Panc1 (cell line): ENCODE results near the gene OR52E8. TPM values are rescaled to one million over a fixed set of nuclear protein-coding genes. Genes with fewer than 3 reads are reported as not detected.

Source experiments
- ATAC-seq: fragments of 200-7000 bp; cut with Tn5 transposase; 2 replicates; pipeline ENCODE4 v1.9.1; 2020; ENCODE audit warnings: mild to moderate bottlenecking, moderate library complexity
- BruUV-seq: library from RNA; stranded (reverse); fragments of 400-500 nt; replicated peaks from 2 replicates; lab custom pipeline; 2021; lab: Mats Ljungman, UMichigan
- CTCF ChIA-PET: fragments of 300-600 bp; sonication (Branson Sonifier 250); formaldehyde crosslinking; loops from one replicate; lab custom pipeline; 2022; ENCODE audit warnings: antibody characterized with exemption; lab: Charles Lee
- POLR2A ChIA-PET: fragments of 300-600 bp; sonication (Branson Sonifier 250); formaldehyde crosslinking; loops from one replicate; lab custom pipeline; 2022; ENCODE audit warnings: antibody characterized with exemption; lab: Charles Lee
- DNase-seq: peaks from one replicate; pipeline ENCODE4 v3.0.0-alpha.2; 2010; ENCODE audit warnings: low read depth, low spot score
- H3K27ac ChIP-seq: 2 replicates; pipeline ENCODE4 v1.5.1; 2011; ENCODE audit warnings: mild to moderate bottlenecking, low read length, inconsistent platforms
- H3K27me3 ChIP-seq: fragments of 200-500 bp; sonication (Bioruptor generic); 2 replicates; pipeline ENCODE4 v1.6.0; 2014; ENCODE audit warnings: low read length, inconsistent platforms; ENCODE audit not compliant: control insufficient read depth, insufficient read depth
- H3K36me3 ChIP-seq: fragments of 200-500 bp; sonication (Bioruptor generic); 2 replicates; pipeline ENCODE4 v1.5.1; 2014; ENCODE audit warnings: inconsistent platforms, mild to moderate bottlenecking, low read length, moderate library complexity; ENCODE audit not compliant: control insufficient read depth, insufficient read depth
- H3K4me1 ChIP-seq: 2 replicates; pipeline ENCODE4 v1.5.1; 2011; ENCODE audit warnings: inconsistent platforms, mild to moderate bottlenecking, low read length, moderate library complexity; ENCODE audit not compliant: control insufficient read depth, insufficient read depth
- H3K4me3 ChIP-seq, 2 experiments: 2 replicates each; pipeline ENCODE4 v1.5.1; 2011 to 2012; ENCODE audit warnings: low read depth in 2 of 2, low read length in 2 of 2, mild to moderate bottlenecking in 2 of 2, inconsistent platforms in 1 of 2, moderate library complexity in 1 of 2
- H3K9me3 ChIP-seq: fragments of 200-500 bp; sonication (Bioruptor generic); 2 replicates; pipeline ENCODE4 v1.5.1; 2014; ENCODE audit warnings: low read depth, mild to moderate bottlenecking, inconsistent platforms, low read length, moderate library complexity; ENCODE audit not compliant: control insufficient read depth, insufficient read depth
- POLR2AphosphoS5 ChIP-seq: IDR thresholded peaks from 2 replicates; pipeline ENCODE4 v1.6.1; 2012; ENCODE audit warnings: mild to moderate bottlenecking, low read depth, low read length, moderate library complexity
- SIN3A ChIP-seq: IDR thresholded peaks from 2 replicates; pipeline ENCODE4 v1.6.1; 2012; ENCODE audit warnings: low read depth, mild to moderate bottlenecking, low read length, moderate library complexity, borderline replicate concordance; ENCODE audit not compliant: insufficient read depth
- TCF7L2 ChIP-seq: IDR thresholded peaks from 2 replicates; pipeline ENCODE4 v1.6.1; 2011; ENCODE audit warnings: mild to moderate bottlenecking, low read depth, low read length, inconsistent platforms
- in situ Hi-C: cut with HindIII; loops from 2 replicates; pipeline ENCODE4 v1.10.0; 2016; ENCODE audit warnings: low sequenced_read_pairs, low pct_unique_long_range_greater_than_20kb
- intact Hi-C: fragments of 100-400 bp; cut with micrococcal nuclease; formaldehyde crosslinking; loops from one replicate; pipeline ENCODE4 v1.10.0; 2022; ENCODE audit not compliant: unreplicated experiment
- total RNA-seq: library from RNA; stranded (reverse); gene quantifications from one replicate; pipeline ENCODE4 v1.2.1, GENCODE V29; 2021; ENCODE audit not compliant: unreplicated experiment
- TF ChIP-seq, protein P1 (sequence below), 2 experiments: IDR thresholded peaks; 2 replicates each; pipeline ENCODE4 v1.6.1; 2011 to 2012; ENCODE audit warnings: low read depth in 2 of 2, control low read depth in 1 of 2, low read length in 1 of 2, mild to moderate bottlenecking in 1 of 2, moderate library complexity in 1 of 2; ENCODE audit not compliant: insufficient read depth in 1 of 2
- TF ChIP-seq, protein P2 (sequence below): fragments of 450-650 bp; IDR thresholded peaks from 2 replicates; pipeline ENCODE4 v1.5.1; 2017; ENCODE audit warnings: mild to moderate bottlenecking

The OR52E8 gene
- total RNA-seq, 1 experiment from 2014 or later: not detected

DNA sequence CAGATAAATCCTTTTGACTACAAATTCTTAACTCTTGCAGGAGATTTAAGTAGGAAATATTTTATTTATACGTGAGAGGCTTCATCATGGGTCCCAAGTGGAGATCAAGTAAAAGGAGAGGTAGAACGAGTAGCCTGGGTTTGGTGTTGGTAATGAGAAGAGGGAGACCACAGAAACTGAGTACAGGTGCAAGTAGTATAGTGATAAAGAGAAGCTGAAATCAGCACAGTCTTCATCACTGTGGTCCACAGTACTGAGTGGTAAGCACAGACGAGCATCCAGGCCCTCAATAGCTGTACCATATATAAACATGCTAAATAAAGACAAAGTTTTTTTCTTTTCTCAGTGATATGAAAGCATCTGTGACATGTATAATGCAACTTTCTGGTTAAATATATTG is 29.7 kb upstream of the OR52E8 start:
- intact Hi-C loops (no loop called here), in situ Hi-C loops (no loop called here)
- Histone ChIP-seq H3K9me3 (no peaks in the 10 kb centered on the region), H3K4me1 (no peaks in the 10 kb centered on the region), H3K36me3 (no peaks in the 10 kb centered on the region), H3K4me3 (no peak overlapping the region), H3K27ac (no peak overlapping the region), H3K27me3 (peaks cover 8% of the 10 kb centered on the region)
- POLR2A ChIA-PET: no interaction called here
- no peak for DNase-seq
- no peak for ATAC-seq
- TF ChIP-seq, protein P1, sequence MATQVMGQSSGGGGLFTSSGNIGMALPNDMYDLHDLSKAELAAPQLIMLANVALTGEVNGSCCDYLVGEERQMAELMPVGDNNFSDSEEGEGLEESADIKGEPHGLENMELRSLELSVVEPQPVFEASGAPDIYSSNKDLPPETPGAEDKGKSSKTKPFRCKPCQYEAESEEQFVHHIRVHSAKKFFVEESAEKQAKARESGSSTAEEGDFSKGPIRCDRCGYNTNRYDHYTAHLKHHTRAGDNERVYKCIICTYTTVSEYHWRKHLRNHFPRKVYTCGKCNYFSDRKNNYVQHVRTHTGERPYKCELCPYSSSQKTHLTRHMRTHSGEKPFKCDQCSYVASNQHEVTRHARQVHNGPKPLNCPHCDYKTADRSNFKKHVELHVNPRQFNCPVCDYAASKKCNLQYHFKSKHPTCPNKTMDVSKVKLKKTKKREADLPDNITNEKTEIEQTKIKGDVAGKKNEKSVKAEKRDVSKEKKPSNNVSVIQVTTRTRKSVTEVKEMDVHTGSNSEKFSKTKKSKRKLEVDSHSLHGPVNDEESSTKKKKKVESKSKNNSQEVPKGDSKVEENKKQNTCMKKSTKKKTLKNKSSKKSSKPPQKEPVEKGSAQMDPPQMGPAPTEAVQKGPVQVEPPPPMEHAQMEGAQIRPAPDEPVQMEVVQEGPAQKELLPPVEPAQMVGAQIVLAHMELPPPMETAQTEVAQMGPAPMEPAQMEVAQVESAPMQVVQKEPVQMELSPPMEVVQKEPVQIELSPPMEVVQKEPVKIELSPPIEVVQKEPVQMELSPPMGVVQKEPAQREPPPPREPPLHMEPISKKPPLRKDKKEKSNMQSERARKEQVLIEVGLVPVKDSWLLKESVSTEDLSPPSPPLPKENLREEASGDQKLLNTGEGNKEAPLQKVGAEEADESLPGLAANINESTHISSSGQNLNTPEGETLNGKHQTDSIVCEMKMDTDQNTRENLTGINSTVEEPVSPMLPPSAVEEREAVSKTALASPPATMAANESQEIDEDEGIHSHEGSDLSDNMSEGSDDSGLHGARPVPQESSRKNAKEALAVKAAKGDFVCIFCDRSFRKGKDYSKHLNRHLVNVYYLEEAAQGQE (IDR thresholded peaks at IDR 0.05; ENCODE audit: insufficient read depth in 1 of 2, low read depth in 2 of 2, low read length in 1 of 2): no peak
- no peak for TF ChIP-seq SIN3A
- no peak for TF ChIP-seq POLR2AphosphoS5
- TF ChIP-seq, protein P2, sequence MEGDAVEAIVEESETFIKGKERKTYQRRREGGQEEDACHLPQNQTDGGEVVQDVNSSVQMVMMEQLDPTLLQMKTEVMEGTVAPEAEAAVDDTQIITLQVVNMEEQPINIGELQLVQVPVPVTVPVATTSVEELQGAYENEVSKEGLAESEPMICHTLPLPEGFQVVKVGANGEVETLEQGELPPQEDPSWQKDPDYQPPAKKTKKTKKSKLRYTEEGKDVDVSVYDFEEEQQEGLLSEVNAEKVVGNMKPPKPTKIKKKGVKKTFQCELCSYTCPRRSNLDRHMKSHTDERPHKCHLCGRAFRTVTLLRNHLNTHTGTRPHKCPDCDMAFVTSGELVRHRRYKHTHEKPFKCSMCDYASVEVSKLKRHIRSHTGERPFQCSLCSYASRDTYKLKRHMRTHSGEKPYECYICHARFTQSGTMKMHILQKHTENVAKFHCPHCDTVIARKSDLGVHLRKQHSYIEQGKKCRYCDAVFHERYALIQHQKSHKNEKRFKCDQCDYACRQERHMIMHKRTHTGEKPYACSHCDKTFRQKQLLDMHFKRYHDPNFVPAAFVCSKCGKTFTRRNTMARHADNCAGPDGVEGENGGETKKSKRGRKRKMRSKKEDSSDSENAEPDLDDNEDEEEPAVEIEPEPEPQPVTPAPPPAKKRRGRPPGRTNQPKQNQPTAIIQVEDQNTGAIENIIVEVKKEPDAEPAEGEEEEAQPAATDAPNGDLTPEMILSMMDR: no peak
- no peak for TF ChIP-seq TCF7L2
- CTCF ChIA-PET: interaction anchor here (0.5 kb wide), 1 partner anchor 473 kb away, joined by 10 read pairs; no protein-coding TSS in a partner anchor
- no TSS peak for BruUV-seq

DNA sequence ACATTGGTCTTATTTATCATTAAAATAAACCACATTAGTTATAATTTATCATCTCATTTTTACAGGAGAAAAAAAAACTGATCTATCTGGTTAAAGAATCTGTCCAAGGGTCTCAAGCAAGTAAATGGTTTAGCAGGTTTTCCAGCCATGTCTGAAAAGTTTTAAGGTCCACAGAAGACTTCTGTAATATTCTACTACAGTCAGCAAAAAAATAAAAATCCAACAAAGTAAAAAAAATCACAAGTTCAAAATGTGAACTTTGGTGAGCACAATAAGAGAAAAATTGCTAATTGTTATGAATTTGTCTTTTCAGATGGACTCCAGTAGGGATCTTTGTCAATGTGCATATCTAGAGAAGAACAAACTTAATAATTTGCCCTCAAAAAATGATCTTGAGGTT is 24.3 kb upstream of the OR52E8 start:
- no peak overlapping the region for H3K27ac ChIP-seq
- ChIA-PET CTCF (no interaction called here), POLR2A (no interaction called here)
- no TSS peak for BruUV-seq
- peaks cover 6% of the 10 kb centered on the region for H3K27me3 ChIP-seq
- no peaks in the 10 kb centered on the region for H3K36me3 ChIP-seq
- no peaks in the 10 kb centered on the region for H3K4me1 ChIP-seq
- H3K4me3 ChIP-seq: no peak overlapping the region
- no peak for DNase-seq
- no peak for TF ChIP-seq SIN3A
- TF ChIP-seq, protein P2: no peak
- TF ChIP-seq TCF7L2: no peak
- TF ChIP-seq, protein P1 (IDR thresholded peaks at IDR 0.05; ENCODE audit: insufficient read depth in 1 of 2, low read depth in 2 of 2, low read length in 1 of 2): no peak
- TF ChIP-seq POLR2AphosphoS5: no peak
- no peaks in the 10 kb centered on the region for H3K9me3 ChIP-seq
- in situ Hi-C loops (no loop called here), intact Hi-C loops (no loop called here)
- ATAC-seq: no peak
